HepG2 (cell line): Measurements from ENCODE around the gene DNAJC7. TPM values are rescaled to one million over a fixed set of nuclear protein-coding genes. Genes with fewer than 3 reads are reported as not detected.
A peak's percentile ranks its signal among the peaks of the same experiment; 100 is the strongest.

Source experiments
- ARNT2 ChIP-seq: sonication (generic); formaldehyde crosslinking; IDR thresholded peaks from 2 replicates; pipeline ENCODE4 v1.8.0; 2022; ENCODE audit warnings: mild to moderate bottlenecking, low read depth, missing genetic modification reagents, moderate library complexity
- DR1 ChIP-seq: sonication (generic); formaldehyde crosslinking; IDR thresholded peaks from 2 replicates; pipeline ENCODE4 v1.8.0; 2021; ENCODE audit warnings: mild to moderate bottlenecking, missing genetic modification reagents, inconsistent platforms
- FOXM1 ChIP-seq: sonication (generic); formaldehyde crosslinking; IDR thresholded peaks from 2 replicates; pipeline ENCODE4 v1.5.0; 2020; ENCODE audit warnings: missing genetic modification reagents
- FUBP1 ChIP-seq: sonication (generic); formaldehyde crosslinking; IDR thresholded peaks from 2 replicates; pipeline ENCODE4 v1.5.1; 2020; ENCODE audit warnings: missing genetic modification reagents, mild to moderate bottlenecking, borderline replicate concordance
- JDP2 ChIP-seq: sonication (generic); formaldehyde crosslinking; IDR thresholded peaks from 2 replicates; pipeline ENCODE4 v1.8.1; 2022; ENCODE audit warnings: missing genetic modification reagents, borderline replicate concordance
- KAT8 ChIP-seq: IDR thresholded peaks from 2 replicates; pipeline ENCODE4 v1.6.1; 2016; ENCODE audit warnings: missing genetic modification reagents, missing compliant biosample characterization
- KDM2A ChIP-seq: sonication (generic); formaldehyde crosslinking; IDR thresholded peaks from 2 replicates; pipeline ENCODE4 v1.4.0; 2020; ENCODE audit warnings: low read depth, missing genetic modification reagents, borderline replicate concordance
- KLF11 ChIP-seq: IDR thresholded peaks from 2 replicates; pipeline ENCODE4 v1.6.1; 2016; ENCODE audit warnings: missing compliant biosample characterization
- MBD4 ChIP-seq: IDR thresholded peaks from 2 replicates; pipeline ENCODE4 v1.6.1; 2012; ENCODE audit warnings: low read length, inconsistent platforms, borderline replicate concordance
- MTA1 ChIP-seq: sonication (generic); formaldehyde crosslinking; IDR thresholded peaks from 2 replicates; pipeline ENCODE4 v1.4.0; 2020; ENCODE audit warnings: missing genetic modification reagents, mild to moderate bottlenecking, borderline replicate concordance
- NCOA2 ChIP-seq: sonication (generic); formaldehyde crosslinking; IDR thresholded peaks from 2 replicates; pipeline ENCODE4 v1.8.0; 2022; ENCODE audit warnings: inconsistent platforms
- POGK ChIP-seq: sonication (generic); formaldehyde crosslinking; conservative IDR thresholded peaks from 2 replicates; pipeline ENCODE4 v1.8.0; 2022; ENCODE audit warnings: mild to moderate bottlenecking, moderate library complexity, missing genetic modification reagents
- PRPF4 ChIP-seq: fragments of 200-400 bp; formaldehyde crosslinking; IDR thresholded peaks from 2 replicates; pipeline ENCODE4 v1.6.1; 2016; ENCODE audit warnings: low read length, low read depth; ENCODE audit not compliant: poor library complexity, severe bottlenecking
- SAP130 ChIP-seq: IDR thresholded peaks from 2 replicates; pipeline ENCODE4 v1.6.1; 2016; ENCODE audit warnings: low read depth
- SPEN ChIP-seq: sonication (generic); formaldehyde crosslinking; IDR thresholded peaks from 2 replicates; pipeline ENCODE4 v1.5.1; 2020; ENCODE audit warnings: low read depth, mild to moderate bottlenecking, missing genetic modification reagents
- SYNCRIP ChIP-seq: fragments of 200-400 bp; formaldehyde crosslinking; IDR thresholded peaks from 2 replicates; pipeline ENCODE4 v1.6.1; 2018; ENCODE audit warnings: mild to moderate bottlenecking, low read depth, low read length; ENCODE audit not compliant: insufficient read depth
- ZBTB38 ChIP-seq: sonication (generic); formaldehyde crosslinking; IDR thresholded peaks from 2 replicates; pipeline ENCODE4 v1.5.1; 2020; ENCODE audit warnings: mild to moderate bottlenecking, missing genetic modification reagents
- ZFP90 ChIP-seq: sonication (generic); formaldehyde crosslinking; IDR thresholded peaks from 2 replicates; pipeline ENCODE4 v1.8.0; 2022; ENCODE audit warnings: missing genetic modification reagents, mild to moderate bottlenecking, inconsistent platforms, borderline replicate concordance
- ZKSCAN8 ChIP-seq: IDR thresholded peaks from 2 replicates; pipeline ENCODE4 v1.6.1; 2016; ENCODE audit warnings: borderline replicate concordance, missing genetic modification reagents, missing compliant biosample characterization
- ZNF224 ChIP-seq: sonication (generic); formaldehyde crosslinking; IDR thresholded peaks from 2 replicates; pipeline ENCODE4 v1.5.0; 2020; ENCODE audit warnings: mild to moderate bottlenecking, missing genetic modification reagents
- ZNF740 ChIP-seq: sonication (generic); formaldehyde crosslinking; IDR thresholded peaks from 2 replicates; pipeline ENCODE4 v1.4.0; 2020; ENCODE audit warnings: missing genetic modification reagents
- ZSCAN12 ChIP-seq: sonication (generic); formaldehyde crosslinking; IDR thresholded peaks from 2 replicates; pipeline ENCODE4 v1.9.0; 2021; ENCODE audit warnings: mild to moderate bottlenecking, missing genetic modification reagents
- polyA plus RNA-seq, 8 experiments: library from polyadenylated mRNA; depleted of rRNA in 3 of 8; stranded (reverse) in 7 of 8; unstranded in 1 of 8; fragments of >200 nt; fragmentation: Illumina TruSeq in 4 of 8; extraction: Trizol in 4 of 8; gene quantifications; 2 replicates each; pipeline versions ENCODE4 v1.2.1 to v1.2.3, GENCODE V29; 2011 to 2016; ENCODE audit warnings: low read depth in 4 of 8, missing spikeins in 1 of 8, mixed read lengths in 1 of 8; ENCODE audit not compliant: insufficient read depth in 1 of 8
- total RNA-seq, 5 experiments: library from RNA; depleted of rRNA; stranded (reverse); fragments of >200 nt; fragmentation: Illumina TruSeq; extraction: Trizol; gene quantifications; 2 replicates each; pipeline ENCODE4 v1.2.3, GENCODE V29; 2016; ENCODE audit warnings: low read depth in 1 of 5

The DNAJC7 gene
- total and polyA plus RNA-seq, 2 of the 13 experiments (the other 11 are each of a cell fraction or from before 2014, with no cell fraction given), result 47.7 to 132 TPM

- TF ChIP-seq ZFP90 (CRISPR knock-in tag) (peak; percentile 83), ZNF224 (CRISPR knock-in tag) (peak; percentile 91), SYNCRIP (no peak), MTA1 (peak; percentile 60), DR1 (CRISPR knock-in tag) (peak; percentile 73; the same call in 1 of the 2 replicates), KAT8 (CRISPR knock-in tag) (peak; percentile 95), ZSCAN12 (CRISPR knock-in tag) (no peak), PRPF4 (no peak), NCOA2 (CRISPR knock-in tag) (peak; percentile 81), ZKSCAN8 (peak; percentile 93), POGK (CRISPR knock-in tag) (peak; percentile 86), ARNT2 (CRISPR knock-in tag) (peak; percentile 73; the same call in 1 of the 2 replicates), ZNF740 (CRISPR knock-in tag) (no peak), MBD4 (no peak), JDP2 (CRISPR knock-in tag) (no peak), SPEN (peak; percentile 91), FOXM1 (CRISPR knock-in tag) (no peak; the same call in 1 of the 2 replicates), SAP130 (CRISPR knock-in tag) (peak; percentile 97), FUBP1 (CRISPR knock-in tag) (peak; percentile 85; the same call in 1 of the 2 replicates), ZBTB38 (peak; percentile 86; the same call in 1 of the 2 replicates), KLF11 (CRISPR knock-in tag) (peak; percentile 93; the same call in 1 of the 2 replicates), KDM2A (CRISPR knock-in tag) (peak; percentile 94)
Observed at GRCh38 chr17:41930009-41930832, 87.0 kb downstream of the DNAJC7 start, which contains the start of gene ODAD4 (continued).
